ENCODE measurements around the gene AP1G2.

DNA sequence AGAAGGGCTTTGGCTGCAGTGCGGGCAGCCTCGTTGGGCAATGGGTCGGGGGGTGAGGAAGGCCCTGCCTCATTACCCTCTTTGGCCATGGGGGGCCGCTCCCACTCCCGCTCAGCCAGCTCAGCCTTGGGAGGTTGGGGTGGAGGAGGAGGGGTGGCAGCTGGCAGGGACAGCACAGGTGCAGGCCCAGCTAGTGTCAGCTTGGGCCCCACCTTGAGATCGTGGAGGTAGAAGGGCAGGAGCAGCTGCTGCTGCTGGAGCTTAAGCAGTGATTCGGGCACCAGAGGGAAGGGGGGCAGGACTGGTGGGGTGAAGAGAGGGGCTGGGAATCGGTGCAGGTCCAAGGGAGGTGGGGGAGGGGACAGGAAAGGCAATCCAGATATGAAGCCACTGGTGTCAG lies 42.0 kb downstream of the AP1G2 start:
- TF ChIP-seq EZH2 (IDR thresholded peaks at IDR 0.05; ENCODE audit: low read length, unreplicated experiment): no peak
- TF ChIP-seq, protein P1, sequence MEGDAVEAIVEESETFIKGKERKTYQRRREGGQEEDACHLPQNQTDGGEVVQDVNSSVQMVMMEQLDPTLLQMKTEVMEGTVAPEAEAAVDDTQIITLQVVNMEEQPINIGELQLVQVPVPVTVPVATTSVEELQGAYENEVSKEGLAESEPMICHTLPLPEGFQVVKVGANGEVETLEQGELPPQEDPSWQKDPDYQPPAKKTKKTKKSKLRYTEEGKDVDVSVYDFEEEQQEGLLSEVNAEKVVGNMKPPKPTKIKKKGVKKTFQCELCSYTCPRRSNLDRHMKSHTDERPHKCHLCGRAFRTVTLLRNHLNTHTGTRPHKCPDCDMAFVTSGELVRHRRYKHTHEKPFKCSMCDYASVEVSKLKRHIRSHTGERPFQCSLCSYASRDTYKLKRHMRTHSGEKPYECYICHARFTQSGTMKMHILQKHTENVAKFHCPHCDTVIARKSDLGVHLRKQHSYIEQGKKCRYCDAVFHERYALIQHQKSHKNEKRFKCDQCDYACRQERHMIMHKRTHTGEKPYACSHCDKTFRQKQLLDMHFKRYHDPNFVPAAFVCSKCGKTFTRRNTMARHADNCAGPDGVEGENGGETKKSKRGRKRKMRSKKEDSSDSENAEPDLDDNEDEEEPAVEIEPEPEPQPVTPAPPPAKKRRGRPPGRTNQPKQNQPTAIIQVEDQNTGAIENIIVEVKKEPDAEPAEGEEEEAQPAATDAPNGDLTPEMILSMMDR (conservative IDR thresholded peaks at IDR 0.05; ENCODE audit: low read depth, low read length): no peak
- no peak for TF ChIP-seq EZH2phosphoT487 (IDR thresholded peaks at IDR 0.05; ENCODE audit: borderline replicate concordance, low read length)

Measured in PC-3 (cell line).